HG03039 (cell line): ENCODE data around the gene EPAS1.

Experiments
- ATAC-seq: cut with Tn5 transposase; IDR thresholded peaks from one replicate; pipeline ENCODE4 v1.9.1; 2021; ENCODE audit warnings: mild to moderate bottlenecking, moderate library complexity; ENCODE audit not compliant: unreplicated experiment

Gene EPAS1

GRCh38 chr2:46337208-46337994 lies 40.2 kb downstream of the EPAS1 start:
- no peak for ATAC-seq

- no peak for ATAC-seq
These were observed 41.5 kb downstream of the EPAS1 start for GRCh38 chr2:46338674-46339073.

GRCh38 chr2:46339200-46339599 lies 42.0 kb downstream of the EPAS1 start:
- no peak for ATAC-seq

GRCh38 chr2:46339676-46340459 lies 42.7 kb downstream of the EPAS1 start:
- ATAC-seq, result no peak

GRCh38 chr2:46340740-46341420 lies 43.7 kb downstream of the EPAS1 start:
- no peak for ATAC-seq

GRCh38 chr2:46342566-46343315 lies 45.5 kb downstream of the EPAS1 start:
- ATAC-seq, result no peak

- no peak for ATAC-seq
These were observed 47.5 kb downstream of the EPAS1 start for GRCh38 chr2:46344706-46345105.

GRCh38 chr2:46345775-46346174 lies 48.6 kb downstream of the EPAS1 start:
- ATAC-seq, result no peak

GRCh38 chr2:46346719-46347118 lies 49.5 kb downstream of the EPAS1 start:
- no peak for ATAC-seq

- no peak for ATAC-seq
These were observed 50.6 kb downstream of the EPAS1 start for GRCh38 chr2:46347648-46348280.

- ATAC-seq, result no peak
These were observed 51.9 kb downstream of the EPAS1 start for GRCh38 chr2:46349115-46349547.

- ATAC-seq, result no peak
These were observed 53.0 kb downstream of the EPAS1 start for GRCh38 chr2:46350029-46350689.

GRCh38 chr2:46351098-46351749 lies 54.0 kb downstream of the EPAS1 start:
- ATAC-seq, result no peak

GRCh38 chr2:46351750-46352138 lies 54.5 kb downstream of the EPAS1 start:
- ATAC-seq, result no peak

GRCh38 chr2:46352621-46353020 lies 55.4 kb downstream of the EPAS1 start:
- no peak for ATAC-seq

GRCh38 chr2:46353509-46353908 lies 56.3 kb downstream of the EPAS1 start:
- no peak for ATAC-seq

- ATAC-seq, result no peak
These were observed 58.5 kb downstream of the EPAS1 start for GRCh38 chr2:46355756-46356155.

GRCh38 chr2:46356991-46357390 lies 59.8 kb downstream of the EPAS1 start:
- ATAC-seq, result no peak

- no peak for ATAC-seq
These were observed 61.5 kb downstream of the EPAS1 start for GRCh38 chr2:46358713-46359112.
